Endothelial cell of umbilical vein (primary cell): Measurements from ENCODE around the gene EYS. TPM values are rescaled to one million over a fixed set of nuclear protein-coding genes. Genes with fewer than 3 reads are reported as not detected.

Source experiments
- BruUV-seq: library from RNA; stranded (reverse); fragments of 400-500 nt; replicated peaks from 2 replicates; lab custom pipeline; 2021; lab: Mats Ljungman, UMichigan
- CTCF ChIA-PET: fragments of 300-600, 350-600 bp; sonication (Branson Sonifier 250); formaldehyde crosslinking; loops from one replicate; lab custom pipeline; 2021; ENCODE audit warnings: antibody characterized with exemption, inconsistent platforms; lab: Charles Lee
- POLR2A ChIA-PET: fragments of 300-600, 350-600 bp; sonication (Branson Sonifier 250); formaldehyde crosslinking; loops from one replicate; lab custom pipeline; 2021; ENCODE audit warnings: antibody characterized with exemption, inconsistent platforms; lab: Charles Lee
- DNase-seq: peaks from one replicate; pipeline ENCODE4 v3.0.0-alpha.2; 2011; ENCODE audit warnings: low read depth, low spot score
- FAIRE-seq: peaks from 2 replicates; lab custom pipeline; 2011; peaks lifted over from hg19 to GRCh38; lab: Jason Lieb, UNC
- H2AFZ ChIP-seq: 2 replicates; pipeline ENCODE4 v1.6.0; 2012; ENCODE audit warnings: low read depth, low read length, control low read depth, inconsistent platforms
- H3K27ac ChIP-seq: 2 replicates; pipeline ENCODE4 v1.5.1; 2011; ENCODE audit warnings: low read depth, mild to moderate bottlenecking, control low read depth, low read length, moderate library complexity; ENCODE audit not compliant: insufficient read depth
- H3K27me3 ChIP-seq, 2 experiments: 2 replicates each; pipeline versions ENCODE4 v1.6.0 to v1.6.1; 2011; ENCODE audit warnings: low read length in 2 of 2, mixed read lengths in 1 of 2; ENCODE audit not compliant: control insufficient read depth in 2 of 2, insufficient read depth in 2 of 2
- H3K36me3 ChIP-seq, 2 experiments: 2 replicates in 1 of 2; 3 replicates in 1 of 2; pipeline ENCODE4 v1.5.1; 2011; ENCODE audit warnings: low read length in 2 of 2, mild to moderate bottlenecking in 1 of 2, moderate library complexity in 1 of 2; ENCODE audit not compliant: control insufficient read depth in 2 of 2, insufficient read depth in 2 of 2; ENCODE audit errors: extremely low read depth in 1 of 2
- H3K4me1 ChIP-seq: 3 replicates; pipeline ENCODE4 v1.5.1; 2011; ENCODE audit warnings: mild to moderate bottlenecking, low read length; ENCODE audit not compliant: control insufficient read depth, insufficient read depth; ENCODE audit errors: extremely low read depth
- H3K4me2 ChIP-seq: 2 replicates; pipeline ENCODE4 v1.6.1; 2011; ENCODE audit warnings: low read length, control low read depth, mixed read lengths; ENCODE audit not compliant: insufficient read depth
- H3K4me3 ChIP-seq, 3 experiments: fragments of 200-600 bp in 1 of 3; sonication (generic), shearing (Covaris generic) in 1 of 3; replicated peaks in 1 of 3; 2 replicates each; pipeline ENCODE4 v1.5.1; 2011 to 2016; ENCODE audit warnings: control low read depth in 3 of 3, low read length in 3 of 3, mild to moderate bottlenecking in 2 of 3, inconsistent platforms in 1 of 3, low read depth in 1 of 3, moderate library complexity in 1 of 3; ENCODE audit not compliant: insufficient read depth in 1 of 3
- H3K79me2 ChIP-seq: 2 replicates; pipeline ENCODE4 v1.6.0; 2012; ENCODE audit warnings: low read length, inconsistent platforms; ENCODE audit not compliant: control insufficient read depth, insufficient read depth
- H3K9ac ChIP-seq: replicated peaks from 2 replicates; pipeline ENCODE3; 2011; ENCODE audit warnings: low read length, control low read depth; ENCODE audit not compliant: insufficient read depth; ENCODE audit errors: extremely low read depth
- H3K9me1 ChIP-seq: replicated peaks from 3 replicates; pipeline ENCODE4 v1.6.0; 2011; ENCODE audit warnings: mild to moderate bottlenecking, low read length; ENCODE audit not compliant: control insufficient read depth, insufficient read depth; ENCODE audit errors: extremely low read depth
- H3K9me3 ChIP-seq: replicated peaks from 2 replicates; pipeline ENCODE4 v1.5.1; 2012; ENCODE audit warnings: low read length, inconsistent platforms; ENCODE audit not compliant: control insufficient read depth, insufficient read depth
- H4K20me1 ChIP-seq: replicated peaks from 2 replicates; pipeline ENCODE3; 2011; ENCODE audit warnings: mild to moderate bottlenecking, low read length; ENCODE audit not compliant: control insufficient read depth, insufficient read depth; ENCODE audit errors: extremely low read depth
- CTCF ChIP-seq, 2 donors: IDR thresholded peaks; 1 replicate in 1 of 2; 2 replicates in 1 of 2; pipeline ENCODE4 v1.5.1; 2011; ENCODE audit warnings: low read length in 2 of 2, mild to moderate bottlenecking in 2 of 2, moderate library complexity in 2 of 2, control low read depth in 1 of 2, inconsistent platforms in 1 of 2, low read depth in 1 of 2; ENCODE audit not compliant: insufficient read depth in 1 of 2; ENCODE audit errors: extremely low read depth in 1 of 2
- EZH2 ChIP-seq: IDR thresholded peaks from 2 replicates; pipeline ENCODE4 v1.6.1; 2012; ENCODE audit warnings: borderline replicate concordance, low read depth, mild to moderate bottlenecking, moderate library complexity, low read length, inconsistent platforms; ENCODE audit not compliant: severe bottlenecking
- FOS ChIP-seq: IDR thresholded peaks from 2 replicates; pipeline ENCODE4 v1.6.1; 2011; ENCODE audit warnings: mild to moderate bottlenecking, low read length, moderate library complexity, borderline replicate concordance; ENCODE audit not compliant: insufficient read depth
- GATA2 ChIP-seq: IDR thresholded peaks from 2 replicates; pipeline ENCODE4 v1.7.0; 2011; ENCODE audit warnings: low read depth, mild to moderate bottlenecking, moderate library complexity, mixed read lengths, low read length; ENCODE audit not compliant: insufficient read length, insufficient read depth
- JUN ChIP-seq: IDR thresholded peaks from 2 replicates; pipeline ENCODE4 v1.6.1; 2011; ENCODE audit warnings: borderline replicate concordance, low read depth; ENCODE audit not compliant: insufficient read length, insufficient read depth
- MAX ChIP-seq: IDR thresholded peaks from 2 replicates; pipeline ENCODE4 v1.6.1; 2011; ENCODE audit not compliant: insufficient read depth, insufficient read length
- MYC ChIP-seq: IDR thresholded peaks from one replicate; pipeline ENCODE4 v1.6.1; 2011; ENCODE audit warnings: mild to moderate bottlenecking, low read depth, low read length
- POLR2A ChIP-seq: IDR thresholded peaks from 2 replicates; pipeline ENCODE4 v1.6.1; 2012; ENCODE audit warnings: low read depth, mild to moderate bottlenecking, control low read depth, low read length
- POLR2AphosphoS5 ChIP-seq: IDR thresholded peaks from 2 replicates; pipeline ENCODE4 v1.6.1; 2012; ENCODE audit warnings: low read depth, mild to moderate bottlenecking, control low read depth, low read length, moderate library complexity; ENCODE audit not compliant: insufficient read depth
- dilution Hi-C: fragments of 300-500 bp; cut with MboI; formaldehyde crosslinking; loops from one replicate; pipeline ENCODE4 v1.15.0; 2019; ENCODE audit warnings: low sequenced_read_pairs; ENCODE audit not compliant: extremely low pct_ligation_motif_present
- intact Hi-C: fragments of 100-400 bp; cut with micrococcal nuclease; formaldehyde crosslinking; loops from one replicate; pipeline ENCODE4 v1.10.0; 2022
- polyA plus RNA-seq, 4 experiments: library from polyadenylated mRNA; depleted of rRNA in 3 of 4; stranded (reverse) in 3 of 4; unstranded in 1 of 4; fragments of >200 nt; gene quantifications; 2 replicates each; pipeline versions ENCODE4 v1.2.1 to v1.2.3, GENCODE V29; 2011 to 2012; ENCODE audit warnings: missing spikeins in 1 of 4
- total RNA-seq: library from RNA; stranded (reverse); gene quantifications from 2 replicates; pipeline ENCODE4 v1.2.3, GENCODE V29; 2021

EYS gene
- total and polyA plus RNA-seq, 2 donors (not counting 3 experiments of a cell fraction or from before 2014, with no cell fraction given): 0.01 to 0.27 TPM

GRCh38 chr6:65098349-65098748 lies 608.7 kb downstream of the EYS start:
- no peak overlapping the region for H3K9ac ChIP-seq
- H3K79me2 ChIP-seq: no peaks in the 10 kb centered on the region
- no peaks in the 10 kb centered on the region for H3K9me1 ChIP-seq
- no peaks in the 10 kb centered on the region for H3K36me3 ChIP-seq
- no peaks in the 10 kb centered on the region for H3K9me3 ChIP-seq
- no peak overlapping the region for H3K4me3 ChIP-seq
- H2AFZ ChIP-seq: no peak overlapping the region
- POLR2A ChIA-PET: no interaction called here
- no TSS peak for BruUV-seq
- dilution Hi-C loops: no loop called here
- FAIRE-seq: no peak
- CTCF ChIA-PET: interaction anchor here (1.0 kb wide), 2 partner anchors 10 to 11 kb away, joined by 3 read pairs; no protein-coding TSS in a partner anchor
- H4K20me1 ChIP-seq: no peaks in the 10 kb centered on the region
- no peak overlapping the region for H3K27ac ChIP-seq
- no peaks in the 10 kb centered on the region for H3K4me1 ChIP-seq
- intact Hi-C loops: no loop called here
- no peaks in the 10 kb centered on the region for H3K27me3 ChIP-seq
- H3K4me2 ChIP-seq: no peak overlapping the region
- DNase-seq: no peak
- no peak for TF ChIP-seq FOS
- TF ChIP-seq JUN: no peak
- TF ChIP-seq CTCF (IDR thresholded peaks at IDR 0.05; ENCODE audit: extremely low read depth in 1 of 2, insufficient read depth in 1 of 2, low read depth in 1 of 2, low read length in 2 of 2): no peak

GRCh38 chr6:65091561-65091960 lies 615.5 kb downstream of the EYS start:
- TF ChIP-seq GATA2: no peak
- no peak for TF ChIP-seq MYC
- TF ChIP-seq POLR2AphosphoS5: no peak
- no peak for TF ChIP-seq CTCF (IDR thresholded peaks at IDR 0.05; ENCODE audit: extremely low read depth in 1 of 2, insufficient read depth in 1 of 2, low read depth in 1 of 2, low read length in 2 of 2)
- no peak for TF ChIP-seq EZH2
- no peak for TF ChIP-seq MAX
- no peak for TF ChIP-seq FOS
- TF ChIP-seq POLR2A: no peak
- no peak for TF ChIP-seq JUN
- Histone ChIP-seq H3K4me1 (no peaks in the 10 kb centered on the region), H3K4me2 (no peak overlapping the region), H4K20me1 (no peaks in the 10 kb centered on the region), H3K9me1 (no peaks in the 10 kb centered on the region), H3K36me3 (no peaks in the 10 kb centered on the region), H3K4me3 (no peak overlapping the region), H2AFZ (no peak overlapping the region), H3K79me2 (no peaks in the 10 kb centered on the region), H3K27ac (no peak overlapping the region), H3K9me3 (no peaks in the 10 kb centered on the region), H3K9ac (no peak overlapping the region), H3K27me3 (no peaks in the 10 kb centered on the region)
- FAIRE-seq (no peak), DNase-seq (no peak)
- BruUV-seq: no TSS peak
- ChIA-PET CTCF (interaction anchor here (1.2 kb wide), 1 partner anchor 23 kb away, joined by 3 read pairs; no protein-coding TSS in a partner anchor), POLR2A (no interaction called here)
- dilution Hi-C loops (no loop called here), intact Hi-C loops (no loop called here)
